Pulmonary artery endothelial cell (primary cell): ENCODE data around the gene COP1. TPM values are rescaled to one million over a fixed set of nuclear protein-coding genes. Genes with fewer than 3 reads are reported as not detected.
"Not testable (repeated sequence)": the region's sequence is repeated elsewhere in the genome, so short reads cannot be mapped to it uniquely, and the experiment has no call there.

ENCODE experiments used
- DNase-seq: peaks from one replicate; pipeline ENCODE4 v3.0.0-alpha.2; 2011; ENCODE audit warnings: low read depth, low spot score
- total RNA-seq: library from RNA; depleted of rRNA; stranded (reverse); fragments of >200 nt; gene quantifications from 2 replicates; pipeline ENCODE4 v1.2.3, GENCODE V29; 2014

Gene COP1
- total RNA-seq, 1 donor from 2014 or later = 62.0 TPM

DNA sequence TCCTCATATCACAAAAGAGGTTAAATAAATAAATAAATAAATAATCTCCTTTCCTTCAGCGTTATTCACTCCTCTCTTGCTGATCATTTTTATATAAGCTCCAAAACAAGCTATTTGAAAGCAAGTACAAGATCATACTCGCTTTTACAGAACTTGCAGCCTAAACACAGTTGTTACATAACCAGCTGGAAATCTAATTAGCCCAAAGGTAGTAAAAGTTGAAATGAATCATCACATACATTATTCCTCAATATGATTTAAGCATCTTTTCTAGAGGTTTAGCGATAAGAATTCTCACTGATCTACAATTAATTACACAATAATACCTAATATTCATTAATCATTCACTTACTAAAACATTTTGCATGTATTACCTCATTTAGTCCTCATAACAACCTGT is 160.2 kb downstream of the COP1 start:
- no peak for DNase-seq

DNA sequence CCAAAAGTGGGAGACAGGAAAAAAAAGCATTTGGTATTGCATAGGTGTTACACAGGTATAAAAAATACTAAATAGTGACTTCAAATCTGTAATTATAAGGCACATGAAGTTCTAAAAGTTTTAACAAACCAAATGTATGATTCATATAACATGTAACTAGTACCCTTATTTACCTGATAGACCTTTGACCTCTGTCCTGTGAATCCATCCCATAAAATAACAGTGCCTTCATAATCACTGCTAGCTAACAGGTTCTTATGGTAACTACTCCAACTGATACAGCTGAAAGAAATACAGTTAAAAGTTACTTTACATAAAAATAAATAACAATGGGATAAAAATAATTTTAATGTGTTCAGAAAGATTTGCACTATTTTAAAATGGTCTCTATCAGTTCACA is 163.5 kb downstream of the COP1 start:
- no peak for DNase-seq

DNA sequence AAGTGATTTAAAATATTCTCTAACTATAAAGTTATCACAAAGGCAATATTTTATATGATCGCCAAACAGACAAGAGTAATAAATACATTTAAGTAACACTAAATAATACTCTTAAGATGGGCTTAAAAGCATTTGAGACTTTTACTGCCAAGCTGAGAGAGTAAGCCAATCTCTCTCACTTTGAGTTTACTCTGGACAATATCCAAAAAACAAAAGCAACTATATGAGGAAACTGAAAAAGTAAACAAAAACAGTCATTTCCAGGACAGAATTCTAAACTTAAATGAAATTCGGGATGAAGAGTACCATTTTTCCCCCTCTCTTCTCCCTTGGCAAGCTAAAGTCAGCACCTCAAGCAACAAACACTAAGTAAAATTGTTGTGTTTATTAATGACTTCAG is 173.2 kb downstream of the COP1 start:
- DNase-seq = peak; percentile 2

DNA sequence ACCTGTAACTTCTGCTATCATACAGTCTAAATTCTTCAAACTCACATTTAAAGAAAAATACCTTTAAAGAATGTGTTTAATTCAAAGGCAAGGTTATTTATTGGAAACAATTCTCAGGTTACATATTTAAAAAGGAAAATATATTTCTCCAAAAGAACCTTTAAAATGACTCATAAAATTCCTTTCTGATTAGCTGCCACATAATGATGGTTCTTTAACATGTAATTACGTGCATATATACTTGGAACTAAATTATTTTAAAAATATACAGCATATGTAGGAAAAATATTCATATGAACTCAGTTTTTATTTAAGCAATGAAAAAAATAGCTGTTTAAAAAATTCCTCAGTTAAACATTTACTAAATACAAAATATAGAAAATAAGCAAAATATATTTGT is 173.6 kb downstream of the COP1 start:
- DNase-seq = no peak

DNA sequence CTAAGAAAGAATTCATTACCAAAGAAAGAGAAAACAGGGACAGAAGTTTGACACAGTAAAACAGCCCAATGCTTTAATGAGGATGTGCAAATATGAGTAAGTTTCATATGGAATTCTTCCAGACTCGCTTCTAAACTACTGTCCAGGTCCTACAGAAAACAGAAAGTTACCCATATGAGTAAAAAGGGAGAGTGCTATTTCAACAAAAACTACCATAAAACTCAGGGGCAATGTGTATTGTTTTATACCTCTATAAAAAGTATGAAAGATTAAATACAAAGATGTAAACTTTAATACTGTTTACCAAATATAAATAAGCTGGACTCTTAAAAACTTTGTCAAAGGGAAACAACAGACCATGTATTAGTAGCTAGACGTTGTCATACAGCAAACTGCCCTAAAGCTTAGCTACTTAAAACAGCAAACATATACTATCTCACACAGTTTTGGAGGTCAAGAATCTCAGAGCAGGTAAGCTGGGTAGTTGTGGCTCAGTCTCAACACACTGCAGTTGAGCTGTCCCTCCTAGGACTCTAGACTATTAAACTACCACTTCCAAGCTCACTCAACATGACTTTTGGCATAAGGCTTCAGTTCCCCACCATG is 174.9 kb downstream of the COP1 start:
- no peak for DNase-seq

DNA sequence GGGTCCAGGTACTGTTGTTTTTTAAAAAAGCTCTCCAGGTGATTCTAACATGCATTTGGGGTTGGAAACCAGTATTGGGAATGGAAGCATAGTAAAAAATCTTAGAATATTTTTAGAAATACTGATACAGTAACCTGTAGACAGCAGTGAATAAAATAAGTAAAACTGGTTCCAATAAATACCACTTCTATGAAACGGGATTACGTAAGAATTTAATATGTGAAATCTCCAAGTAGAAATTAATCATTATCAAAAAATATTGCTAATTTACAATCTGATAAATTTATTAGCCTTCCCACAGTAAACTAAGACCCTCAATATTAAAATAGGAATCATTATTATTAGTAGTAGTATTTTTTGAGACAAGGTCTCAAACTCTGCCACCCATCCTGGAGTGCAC is 177.5 kb downstream of the COP1 start:
- DNase-seq = no peak

DNA sequence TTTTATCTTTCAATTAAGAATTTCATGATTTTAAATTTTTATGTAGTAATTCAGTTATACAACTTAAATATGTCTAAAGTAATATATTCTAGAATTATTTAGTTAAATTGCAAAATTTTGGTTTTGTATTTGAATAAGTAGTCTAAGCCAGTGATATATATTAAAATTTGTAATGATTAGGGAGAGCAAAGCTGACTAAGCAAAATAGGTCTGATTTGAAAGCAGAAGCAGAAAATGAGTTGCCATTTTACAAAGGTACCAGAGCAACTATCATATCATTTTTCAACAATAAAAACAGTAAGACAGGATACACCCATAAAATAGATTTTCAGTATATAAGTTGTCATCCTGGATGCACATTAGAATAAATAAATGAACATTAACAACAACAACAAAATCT is 177.9 kb downstream of the COP1 start:
- DNase-seq = no peak

DNA sequence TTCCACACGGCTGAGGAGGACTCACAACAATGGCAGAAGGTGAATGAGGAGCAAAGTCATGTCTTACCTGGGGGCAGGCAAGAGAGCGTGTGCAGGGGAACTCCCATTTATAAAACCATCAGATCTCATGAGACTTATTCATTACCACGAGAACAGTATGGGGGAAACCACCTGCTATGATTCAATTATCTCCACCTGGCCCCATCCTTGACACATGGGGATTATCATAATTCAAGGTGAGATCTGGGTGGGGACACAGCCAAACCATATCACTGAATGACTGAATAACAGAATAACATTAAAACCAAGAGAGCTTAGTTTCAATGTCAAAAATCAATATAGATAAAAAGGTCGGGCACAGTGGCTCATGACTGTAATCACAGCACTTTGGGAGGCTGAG is 179.2 kb downstream of the COP1 start:
- DNase-seq = not testable (repeated sequence)

DNA sequence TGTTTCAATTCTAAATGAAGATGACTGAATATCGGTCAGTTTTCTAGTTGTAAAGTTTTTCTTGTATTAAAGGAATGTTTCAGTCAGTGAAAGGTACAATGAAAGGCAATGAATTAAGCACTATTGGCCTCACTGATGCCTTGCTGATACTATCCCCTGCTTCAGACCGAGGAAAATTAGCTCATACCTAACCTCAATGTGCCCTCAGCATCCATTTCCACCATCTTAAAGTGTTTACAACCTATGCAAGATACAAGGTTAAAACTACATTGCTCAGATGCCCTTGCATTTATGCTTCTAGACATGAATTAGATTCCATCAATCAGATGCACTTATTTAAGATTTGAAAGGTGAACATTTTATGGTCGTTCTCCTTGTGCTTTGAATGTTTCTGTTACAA is 184.5 kb downstream of the COP1 start:
- DNase-seq = no peak

DNA sequence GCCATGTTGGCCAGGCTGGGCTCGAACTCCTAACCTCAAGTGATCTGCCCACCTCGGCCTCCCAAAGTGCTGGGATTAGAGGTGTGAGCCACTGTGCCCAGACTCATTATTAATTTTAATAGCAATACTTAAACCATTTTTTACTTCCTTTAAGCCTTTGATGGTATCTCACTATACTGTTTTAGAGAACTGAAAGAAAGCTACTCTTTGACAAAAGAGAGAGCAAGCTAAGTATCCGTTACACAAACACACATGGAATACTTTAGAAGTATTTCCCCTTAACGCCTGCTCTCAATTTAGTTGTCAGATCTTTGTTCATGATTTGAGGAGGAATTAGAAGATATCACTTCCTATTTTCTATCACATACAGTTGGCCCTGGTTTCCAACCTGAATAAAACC is 189.4 kb downstream of the COP1 start:
- no peak for DNase-seq

DNA sequence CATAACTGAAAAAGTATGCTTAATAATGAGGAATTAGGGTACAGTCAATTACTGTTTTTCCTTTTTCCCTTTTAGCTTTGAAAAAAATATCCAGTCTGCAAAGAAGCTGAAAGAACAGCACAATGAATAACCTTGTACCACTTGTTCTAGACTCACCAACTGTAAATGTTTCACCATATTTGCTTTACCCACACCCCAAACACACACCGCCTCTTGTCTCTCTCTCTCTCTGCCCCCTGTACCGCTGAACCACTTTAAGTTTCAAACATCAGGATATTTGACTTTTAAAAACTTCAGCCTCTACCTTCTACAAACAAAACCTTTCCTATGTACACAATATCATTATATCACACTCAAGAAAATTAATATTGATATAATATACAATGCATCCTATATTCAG is 197.1 kb downstream of the COP1 start:
- no peak for DNase-seq

DNA sequence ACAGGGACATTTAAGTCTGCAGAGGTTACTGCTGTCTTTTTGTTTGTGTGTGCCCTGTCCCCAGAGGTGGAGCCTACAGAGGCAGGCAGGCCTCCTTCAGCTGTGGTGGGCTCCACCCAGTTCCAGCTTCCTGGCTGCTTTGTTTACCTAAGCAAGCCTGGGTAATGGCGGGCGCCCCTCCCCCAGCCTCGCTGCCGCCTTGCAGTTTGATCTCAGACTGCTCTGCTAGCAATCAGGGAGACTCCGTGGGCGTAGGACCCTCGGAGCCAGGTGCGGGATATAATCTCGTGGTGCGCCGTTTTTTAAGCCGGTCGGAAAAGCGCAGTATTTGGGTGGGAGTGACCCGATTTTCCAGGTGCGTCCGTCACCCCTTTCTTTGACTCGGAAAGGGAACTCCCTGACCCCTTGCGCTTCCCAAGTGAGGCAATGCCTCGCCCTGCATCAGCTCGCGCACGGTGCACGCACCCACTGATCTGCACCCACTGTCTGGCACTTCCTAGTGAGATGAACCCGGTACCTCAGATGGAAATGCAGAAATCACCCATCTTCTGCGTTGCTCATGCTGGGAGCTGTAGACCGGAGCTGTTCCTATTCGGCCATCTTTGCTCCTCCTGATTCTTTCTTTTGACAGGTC is 199.2 kb downstream of the COP1 start:
- DNase-seq = not testable (repeated sequence)

DNA sequence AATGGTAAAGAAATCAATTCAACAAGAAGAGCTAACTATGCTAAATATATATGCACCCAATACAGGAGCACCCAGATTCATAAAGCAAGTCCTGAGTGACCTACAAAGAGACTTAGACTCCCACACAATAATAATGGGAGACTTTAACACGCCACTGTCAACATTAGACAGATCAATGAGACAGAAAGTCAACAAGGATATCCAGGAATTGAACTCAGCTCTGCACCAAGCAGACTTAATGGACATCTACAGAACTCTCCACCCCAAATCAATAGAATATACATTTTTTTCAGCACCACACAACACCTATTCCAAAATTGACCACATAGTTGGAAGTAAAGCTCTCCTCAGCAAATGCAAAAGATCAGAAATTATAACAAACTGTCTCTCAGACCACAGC is 212.4 kb downstream of the COP1 start:
- not testable (repeated sequence) for DNase-seq

DNA sequence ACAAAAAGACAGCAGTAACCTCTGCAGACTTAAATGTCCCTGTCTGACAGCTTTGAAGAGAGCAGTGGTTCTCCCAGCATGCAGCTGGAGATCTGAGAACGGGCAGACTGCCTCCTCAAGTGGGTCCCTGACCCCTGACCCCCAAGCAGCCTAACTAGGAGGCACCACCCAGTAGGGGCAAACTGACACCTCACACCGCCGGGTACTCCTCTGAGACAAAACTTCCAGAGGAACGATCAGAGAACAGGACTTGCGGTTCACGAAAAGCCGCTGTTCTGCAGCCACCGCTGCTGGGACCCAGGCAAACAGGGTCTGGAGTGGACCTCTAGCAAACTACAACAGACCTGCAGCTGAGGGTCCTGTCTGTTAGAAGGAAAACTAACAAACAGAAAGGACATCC is 214.3 kb downstream of the COP1 start:
- not testable (repeated sequence) for DNase-seq

DNA sequence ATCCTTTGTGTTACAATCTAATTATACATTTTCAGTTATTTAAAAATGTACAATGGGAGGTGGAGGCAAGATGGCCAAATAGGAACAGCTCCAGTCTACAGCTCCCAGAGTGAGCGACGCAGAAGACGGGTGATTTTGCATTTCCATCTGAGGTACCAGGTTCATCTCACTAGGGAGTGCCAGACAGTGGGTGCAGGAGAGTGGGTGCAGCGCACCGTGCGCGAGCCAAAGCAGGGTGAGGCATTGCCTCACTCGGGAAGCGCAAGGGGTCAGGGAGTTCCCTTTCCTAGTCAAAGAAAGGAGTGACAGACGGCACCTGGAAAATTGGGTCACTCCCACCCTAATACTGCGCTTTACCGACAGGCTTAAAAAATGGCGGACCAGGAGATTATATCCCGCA is 214.9 kb downstream of the COP1 start:
- not testable (repeated sequence) for DNase-seq

DNA sequence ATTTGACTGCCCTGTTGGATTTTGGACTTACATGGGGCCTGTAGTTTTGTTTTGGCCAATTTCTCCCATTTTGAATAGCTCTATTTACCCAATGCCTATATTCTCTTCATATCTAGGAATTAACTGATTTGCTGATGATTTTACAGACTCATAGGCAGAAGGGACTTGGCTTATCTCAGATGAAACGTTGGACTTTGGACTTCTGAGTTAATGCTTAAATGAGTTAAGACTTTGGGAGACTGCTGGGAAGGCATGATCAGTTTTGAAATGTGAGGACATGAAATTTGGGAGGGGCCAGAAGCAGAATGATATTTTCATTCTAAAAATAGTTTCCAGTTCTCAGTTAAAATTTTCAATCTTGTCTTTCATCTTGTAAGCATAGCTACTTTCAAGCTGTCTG is 222.3 kb downstream of the COP1 start:
- no peak for DNase-seq

DNA sequence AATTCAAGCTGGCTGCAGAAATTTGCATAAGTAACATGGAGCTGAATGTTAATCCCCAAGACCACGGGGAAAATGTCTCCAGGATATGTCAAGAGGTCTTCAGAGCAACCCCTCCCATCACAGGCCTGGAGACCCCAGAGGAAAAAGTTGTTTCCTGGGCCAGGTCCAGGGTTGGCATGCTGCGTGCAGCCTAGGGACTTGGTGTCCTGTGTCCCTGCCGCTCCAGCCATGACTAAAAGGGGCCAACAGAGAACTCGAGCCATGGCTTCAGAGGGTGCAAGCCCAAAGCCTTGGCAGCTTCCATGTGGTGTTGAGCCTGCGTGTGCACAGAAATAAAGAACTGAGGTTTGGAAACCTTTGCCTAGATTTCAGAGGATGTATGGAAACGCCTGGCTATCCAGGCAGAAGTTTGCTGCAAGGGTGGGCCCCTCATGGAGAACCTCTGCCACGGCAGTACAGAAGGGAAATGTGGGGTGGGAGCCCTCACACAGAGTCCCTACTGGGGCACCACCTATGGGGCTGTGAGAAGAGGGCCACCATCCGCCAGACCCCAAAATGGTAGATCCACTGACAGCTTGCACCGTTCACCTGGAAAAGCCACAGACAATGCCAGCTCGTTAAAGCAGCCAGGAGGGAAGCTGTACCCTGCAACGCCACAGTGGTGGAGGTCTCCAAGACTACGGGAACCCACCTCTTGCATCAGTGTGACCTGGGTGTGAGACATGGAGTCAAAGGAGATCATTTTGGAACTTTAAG is 222.9 kb downstream of the COP1 start:
- no peak for DNase-seq

DNA sequence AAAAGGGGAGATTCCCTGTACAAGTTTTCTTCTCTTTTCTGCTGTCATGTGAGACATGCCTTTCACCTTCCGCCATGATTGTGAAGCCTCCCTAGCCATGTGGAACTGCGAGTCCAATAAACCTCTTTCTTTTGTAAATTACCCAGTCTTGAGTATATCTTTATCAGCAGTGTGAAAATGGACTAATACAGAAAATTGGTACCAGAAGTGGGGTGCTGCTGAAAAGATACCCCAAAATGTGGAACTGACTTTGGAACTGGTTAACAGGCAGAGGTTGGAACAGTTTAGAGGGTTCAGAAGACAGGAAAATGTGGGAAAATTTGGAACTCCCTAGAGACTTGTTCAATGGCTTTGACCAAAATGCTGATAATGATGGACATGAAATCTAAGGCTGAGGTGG is 223.7 kb downstream of the COP1 start:
- DNase-seq = not testable (repeated sequence)

DNA sequence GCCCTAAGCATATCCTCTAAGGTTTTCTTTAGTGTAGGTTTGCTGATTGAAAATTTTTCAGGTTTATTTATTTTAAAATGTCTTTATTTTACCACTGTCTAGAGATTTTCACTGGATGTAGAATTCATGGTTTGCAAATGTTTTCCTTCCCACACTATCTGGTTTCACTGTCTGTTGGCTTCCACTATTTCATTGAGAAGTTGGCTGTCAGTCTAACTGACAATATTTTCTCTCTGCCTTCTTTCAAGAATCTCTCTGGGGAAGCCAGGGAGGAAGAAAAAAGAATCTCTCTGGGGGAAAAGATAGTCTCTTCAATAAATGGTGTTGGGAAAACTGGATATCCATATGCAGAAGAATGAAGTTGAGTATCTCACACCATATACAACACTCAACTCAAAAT is 226.0 kb downstream of the COP1 start:
- no peak for DNase-seq

DNA sequence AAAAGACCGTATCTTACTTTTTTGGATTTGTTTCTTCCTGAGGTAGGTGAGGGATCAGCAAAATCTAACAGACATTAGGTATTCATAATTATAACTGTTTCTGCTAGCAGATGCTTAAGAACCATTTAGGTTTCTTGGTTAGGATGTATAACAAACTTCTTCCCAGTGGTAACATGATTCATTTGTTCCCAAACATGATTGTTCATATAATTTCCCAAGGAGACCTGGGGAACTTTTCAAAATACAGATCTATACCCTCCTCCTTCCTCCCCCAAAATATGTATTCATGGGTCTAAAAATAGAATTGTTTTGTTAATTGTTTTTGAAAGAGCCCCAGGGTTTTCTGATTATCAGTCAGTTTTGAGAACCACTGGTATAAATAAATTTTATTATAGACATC is 228.2 kb downstream of the COP1 start:
- DNase-seq = no peak

DNA sequence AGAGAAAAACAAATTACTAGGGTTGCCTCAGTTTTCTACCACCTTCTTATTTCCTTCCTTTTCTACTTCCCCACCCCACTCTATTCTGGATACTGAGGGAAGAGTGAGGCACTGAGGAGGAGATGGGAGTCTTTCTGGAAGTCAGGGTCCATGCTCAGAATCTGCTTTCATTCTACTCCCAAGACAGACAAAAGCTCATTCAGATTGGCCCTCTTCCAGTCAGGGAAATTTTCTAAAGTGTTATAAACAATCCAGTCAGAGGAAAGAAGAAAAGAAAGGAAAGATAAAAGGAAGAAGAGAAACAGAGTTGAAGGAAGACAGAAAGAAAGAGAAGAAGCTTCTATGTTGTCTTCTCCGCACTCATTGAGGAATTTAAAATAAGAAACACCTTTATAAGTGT is 228.6 kb downstream of the COP1 start:
- DNase-seq = no peak

DNA sequence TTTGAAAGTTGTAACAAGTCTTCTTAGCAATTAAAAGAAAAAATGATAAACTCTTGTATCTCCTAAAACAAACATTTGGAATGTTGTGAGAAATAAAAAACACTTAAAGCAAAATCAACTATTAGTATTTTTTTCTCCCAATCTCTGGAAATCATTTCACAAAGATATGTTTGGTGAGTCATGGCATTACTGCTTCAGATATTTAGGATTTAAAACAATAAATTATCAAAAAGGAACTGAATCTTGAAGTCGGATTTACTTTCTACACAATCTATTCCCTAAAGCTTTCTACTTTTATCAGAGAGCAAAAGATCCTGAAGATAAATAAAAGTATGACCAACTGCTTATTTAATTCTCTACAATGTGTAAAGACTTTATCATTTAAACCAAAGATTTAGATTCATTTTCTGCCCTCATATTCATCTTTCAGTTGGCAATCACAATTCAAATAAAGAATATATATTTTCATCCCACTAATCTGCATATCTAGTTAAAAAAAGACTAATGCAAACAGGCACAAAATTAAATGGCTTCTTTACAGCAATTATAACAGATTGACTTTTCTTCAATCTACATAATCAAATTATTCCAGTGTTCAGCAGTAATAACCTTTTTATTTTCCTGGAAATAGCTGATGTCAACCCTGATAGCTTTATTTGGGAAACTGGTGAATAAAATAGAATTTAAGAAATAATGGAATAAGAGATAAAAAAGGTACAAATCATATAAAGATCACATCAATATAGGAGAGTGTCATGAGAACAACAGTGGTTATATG is 230.0 kb downstream of the COP1 start:
- no peak for DNase-seq
